CD4-positive, alpha-beta T cell treated with Interleukin-15 for 1 hour (primary cell): ENCODE data around the gene NOTUM.

Source experiments
- DNase-seq: peaks from one replicate; pipeline ENCODE4 v3.0.0-alpha.2; 2020

The NOTUM gene

DNA sequence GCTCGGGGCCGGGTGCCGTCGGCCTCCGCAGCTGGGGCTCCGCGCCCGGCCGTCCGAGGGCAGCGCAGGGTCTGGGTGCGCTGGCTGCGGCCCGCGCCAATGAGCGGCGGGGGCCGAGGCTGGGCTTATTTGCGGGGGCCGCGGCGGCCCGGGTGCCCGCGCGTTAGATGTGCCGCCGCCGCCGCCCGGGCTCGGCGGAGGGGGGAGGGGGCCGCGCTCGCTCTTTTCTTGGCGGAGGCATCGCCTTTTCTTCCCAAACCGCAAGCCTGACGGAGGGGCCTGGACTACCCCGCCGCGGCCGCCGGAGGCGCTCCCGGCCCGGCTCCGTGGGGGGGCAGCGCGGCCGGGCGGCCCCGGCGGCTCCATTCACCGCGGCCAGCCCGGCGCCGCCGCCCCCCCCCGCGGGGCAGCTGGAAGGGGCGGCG, at the start of gene NOTUM:
TSS of gene NOTUM (minus strand) at position 101 of the 425 bp plus-strand sequence. CDS start 278 bp downstream, outside the sequence.
- DNase-seq: no peak

DNA sequence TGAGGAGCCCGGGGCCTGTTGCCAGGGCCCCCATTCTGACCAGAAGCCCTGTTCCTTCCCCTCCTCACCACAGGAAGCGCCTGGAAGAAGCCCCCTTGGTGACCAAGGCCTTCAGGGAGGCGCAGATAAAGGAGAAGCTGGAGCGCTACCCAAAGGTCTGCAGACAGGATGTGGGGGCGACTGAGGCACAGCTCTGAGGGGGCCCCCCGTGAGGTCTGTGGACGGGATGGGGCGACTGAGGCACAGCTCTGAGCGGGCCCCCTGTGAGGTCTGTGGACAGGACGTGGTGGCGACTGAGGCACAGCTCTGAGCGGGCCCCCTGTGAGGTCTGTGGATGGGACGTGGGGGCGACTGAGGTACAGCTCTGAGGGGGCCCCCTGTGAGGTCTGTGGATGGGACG, 48.4 kb upstream of the NOTUM start:
- DNase-seq: no peak

- no peak for DNase-seq
Observed at GRCh38 chr17:82008941-82009405, 48.0 kb upstream of the NOTUM start.

- DNase-seq: no peak
Observed at GRCh38 chr17:82008258-82008940, 47.4 kb upstream of the NOTUM start.

DNA sequence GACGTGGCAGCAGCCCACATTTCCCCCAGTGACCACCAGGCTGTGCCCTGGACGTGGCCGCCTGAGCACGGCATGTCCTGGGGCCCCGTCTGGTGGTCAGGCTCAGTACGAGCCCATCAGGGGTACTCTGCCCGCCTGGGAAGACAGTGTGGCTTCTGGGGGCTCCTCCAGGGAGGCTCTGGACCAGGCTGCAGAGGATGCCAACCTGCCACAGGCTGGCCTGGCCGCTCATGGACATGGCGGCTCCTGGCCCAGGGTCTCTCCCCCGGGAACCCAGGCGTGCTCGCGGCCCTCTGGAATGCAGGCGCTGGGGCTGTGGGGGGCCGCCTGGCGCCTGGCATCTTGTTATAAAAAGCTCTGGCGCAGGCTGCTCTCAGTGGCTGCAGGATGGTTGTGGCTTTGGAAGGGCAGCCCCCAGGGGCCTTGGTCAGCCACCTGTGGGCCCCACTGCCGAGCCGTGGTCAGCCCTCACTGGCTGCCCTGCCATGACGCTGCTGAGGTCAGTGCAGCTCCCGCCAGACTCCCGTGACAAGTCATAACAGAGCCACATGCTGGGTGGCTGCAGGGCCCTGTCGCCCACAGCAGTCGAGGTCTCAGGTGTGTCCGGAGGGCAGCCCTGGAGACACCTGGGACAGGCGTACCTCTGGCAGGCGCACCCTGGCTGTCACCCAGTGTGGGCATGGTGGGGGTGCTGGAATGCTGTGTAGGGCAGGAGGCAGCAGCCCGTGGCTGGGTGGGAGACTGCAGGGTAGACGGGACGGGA, 46.7 kb upstream of the NOTUM start:
- DNase-seq: no peak

DNA sequence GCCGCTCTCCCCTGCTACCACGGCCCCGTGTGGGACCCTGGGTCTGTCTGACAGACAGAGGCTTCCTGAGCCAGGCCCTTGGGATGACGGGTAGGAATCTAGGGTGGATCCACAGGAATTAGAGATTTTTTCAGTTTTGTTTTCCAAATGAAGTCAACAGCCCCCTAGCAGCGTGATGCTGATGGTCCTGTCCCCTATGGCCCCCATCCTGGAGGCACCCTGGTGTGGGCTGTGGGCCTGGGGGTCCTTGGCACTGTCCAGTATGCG, 46.2 kb upstream of the NOTUM start:
- DNase-seq: no peak

GRCh38 chr17:82006468-82007227, 45.7 kb upstream of the NOTUM start:
- no peak for DNase-seq

GRCh38 chr17:82005701-82006348, 44.8 kb upstream of the NOTUM start:
- no peak for DNase-seq

DNA sequence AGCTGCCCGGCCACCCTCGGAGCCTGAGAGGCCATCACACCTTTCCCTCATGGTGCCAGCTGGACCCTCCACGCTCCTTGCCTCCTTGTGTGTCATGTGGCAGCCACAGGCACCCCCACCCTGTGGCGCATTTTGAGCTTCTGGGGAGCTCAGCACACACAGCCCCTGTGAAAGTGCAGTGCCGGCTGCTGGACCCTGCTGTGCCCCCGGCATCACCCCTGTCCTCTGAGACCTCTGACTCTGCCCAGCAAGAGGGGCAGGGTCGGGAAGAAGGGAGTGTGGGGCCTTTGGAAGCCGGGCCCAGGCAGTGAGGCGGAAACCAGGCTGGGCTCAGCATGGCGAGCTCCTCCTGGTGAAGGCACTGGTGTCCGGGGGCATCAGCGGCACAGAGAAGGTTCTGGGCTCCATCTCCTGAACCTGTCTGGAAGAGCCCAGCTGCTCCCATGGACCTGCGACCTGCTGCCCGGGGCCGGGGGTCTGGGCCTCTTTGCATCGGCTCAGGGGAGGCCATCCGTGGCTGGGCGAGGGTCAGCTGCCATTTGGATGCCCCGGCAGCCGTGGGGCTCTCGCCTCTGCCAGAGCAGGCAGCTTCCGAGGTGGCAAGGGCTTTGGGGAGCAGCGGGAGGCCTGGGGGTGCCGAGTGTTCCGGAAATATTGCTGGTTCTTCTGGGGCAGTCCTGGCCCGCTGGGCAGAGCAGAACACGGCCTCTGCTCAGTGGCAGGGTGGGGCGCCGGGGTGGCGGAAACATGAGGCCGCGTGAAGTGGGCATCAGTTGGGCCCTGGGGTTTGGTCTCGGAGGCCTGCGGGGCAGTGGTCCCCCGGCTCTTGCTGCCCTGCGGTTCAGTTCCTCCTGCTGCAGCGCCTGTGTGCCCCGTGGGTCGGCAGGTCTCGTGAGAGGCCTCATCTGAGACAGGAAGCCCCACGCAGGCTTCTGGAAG, 43.8 kb upstream of the NOTUM start:
- no peak for DNase-seq

GRCh38 chr17:82003411-82004381, 42.7 kb upstream of the NOTUM start:
- DNase-seq: no peak

DNA sequence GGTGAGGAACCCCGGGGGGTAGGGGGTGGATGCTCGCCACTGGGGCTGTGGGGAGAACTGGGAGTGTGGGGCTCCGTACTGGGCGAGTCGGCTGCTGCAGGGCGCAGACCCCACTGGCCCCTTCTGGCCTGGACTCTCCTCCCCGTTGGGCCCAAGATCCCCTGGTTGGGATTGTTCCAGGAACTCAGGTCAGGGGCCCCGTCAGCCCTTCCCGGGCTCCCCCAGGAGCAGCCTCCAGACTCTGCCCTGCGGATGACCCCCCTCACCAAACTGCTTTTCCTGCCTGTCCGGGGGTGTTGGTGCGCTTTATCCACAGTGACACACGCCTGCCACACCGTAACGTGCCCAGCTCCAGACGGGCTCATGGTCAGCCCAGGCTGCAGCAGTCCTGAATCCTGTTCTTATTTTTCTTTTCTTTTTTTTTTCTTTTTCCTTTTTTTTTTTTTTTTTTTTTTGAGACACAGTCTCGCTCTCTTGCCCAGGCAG, 40.6 kb upstream of the NOTUM start:
- no peak for DNase-seq

DNA sequence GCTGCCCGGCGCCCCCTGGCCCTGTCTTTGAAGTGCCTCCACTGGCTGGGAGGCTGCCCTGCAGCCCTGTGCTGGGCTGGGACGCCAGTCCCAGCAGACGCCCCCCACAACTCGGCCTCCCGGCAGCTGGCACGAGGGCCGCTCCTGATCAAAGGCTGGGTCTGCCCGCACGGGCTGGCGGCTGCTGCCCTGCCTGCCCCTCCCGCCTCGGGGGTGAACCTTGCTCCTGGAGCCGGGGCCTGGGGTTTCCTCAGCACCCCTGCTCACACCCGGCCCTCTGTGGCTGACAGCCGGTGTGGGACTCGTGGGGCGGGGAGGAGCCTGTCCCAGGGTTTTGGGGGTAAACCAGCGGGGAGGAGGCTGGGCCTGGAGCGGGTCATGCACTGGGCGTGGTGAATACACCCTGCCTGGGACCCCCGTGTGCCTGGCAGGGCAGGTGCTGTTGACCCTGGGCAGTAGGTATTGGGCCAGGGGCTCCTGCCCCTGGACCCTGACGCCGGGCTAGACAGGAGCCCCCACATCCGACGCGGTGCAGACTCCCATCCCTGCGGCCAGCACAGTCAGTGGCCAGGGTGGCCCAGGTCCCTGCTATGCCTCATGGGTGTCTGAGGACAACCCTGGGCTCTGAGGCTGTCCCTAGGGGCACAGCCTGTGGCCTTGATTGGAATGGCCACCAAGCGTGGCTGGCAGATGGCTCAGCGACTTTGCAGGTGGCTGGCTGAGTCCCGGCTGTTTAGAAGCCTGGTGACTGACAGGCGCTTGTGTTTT, 40.0 kb upstream of the NOTUM start:
- no peak for DNase-seq

- DNase-seq: no peak
Observed at GRCh38 chr17:81999976-82000802, 39.2 kb upstream of the NOTUM start.

- no peak for DNase-seq
Observed at GRCh38 chr17:81999587-81999975, 38.6 kb upstream of the NOTUM start.

GRCh38 chr17:81998691-81999438, 37.9 kb upstream of the NOTUM start:
- DNase-seq: no peak

DNA sequence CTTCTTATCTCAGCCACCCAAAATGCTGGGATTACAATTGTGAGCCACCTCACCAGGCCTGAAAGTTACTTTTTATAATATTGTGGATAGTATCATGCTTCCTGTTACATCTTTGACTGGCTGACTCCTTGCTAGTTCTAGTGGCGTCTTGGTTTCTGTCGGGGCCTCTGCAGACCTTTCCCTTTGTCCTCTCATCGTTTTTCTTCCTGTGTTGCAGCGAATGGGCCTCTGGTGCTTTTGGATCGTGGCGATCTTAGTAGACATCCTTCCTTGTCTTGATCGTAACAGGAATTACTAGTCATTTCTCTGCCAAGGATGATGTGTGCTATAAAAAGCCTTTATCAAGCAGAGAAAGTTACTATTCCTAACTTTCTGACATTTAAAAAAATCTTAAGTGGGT, 37.2 kb upstream of the NOTUM start:
- DNase-seq: no peak

DNA sequence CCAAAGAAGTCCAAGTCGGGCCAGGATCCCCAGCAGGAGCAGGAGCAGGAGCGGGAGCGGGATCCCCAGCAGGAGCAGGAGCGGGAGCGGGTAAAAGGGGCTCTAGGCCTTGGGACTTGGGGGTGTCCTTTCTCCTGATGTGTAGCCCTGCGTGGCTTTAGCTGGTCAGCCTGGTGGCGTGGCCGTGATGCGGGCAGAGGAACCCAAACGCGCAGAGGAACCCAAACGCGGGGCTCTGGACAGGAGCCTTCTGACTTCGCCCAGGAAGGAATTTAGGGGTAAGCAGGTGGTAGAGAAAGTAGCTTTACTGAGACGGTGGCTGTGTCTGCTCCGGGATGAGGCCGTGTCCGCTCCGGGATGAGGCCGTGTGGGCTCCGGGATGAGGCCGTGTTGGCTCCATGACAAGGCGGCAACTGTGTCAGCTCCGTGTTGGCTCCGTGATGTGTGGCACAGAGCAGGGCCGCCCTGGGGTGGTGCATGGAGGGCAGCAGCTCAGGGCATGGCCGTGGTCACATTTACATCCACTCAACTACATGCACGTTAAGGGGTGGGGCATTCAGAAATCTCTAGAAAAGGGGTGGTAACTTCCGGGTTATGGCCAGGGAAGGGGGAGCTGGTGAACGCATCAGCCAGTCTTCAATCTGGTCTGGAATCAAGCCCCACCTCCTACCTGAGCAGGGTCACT, 35.9 kb upstream of the NOTUM start:
- DNase-seq: no peak
